Measurements from ENCODE around the gene SKI. TPM values are rescaled to one million over a fixed set of nuclear protein-coding genes. Genes with fewer than 3 reads are reported as not detected.
"Not testable (repeated sequence)": the region's sequence is repeated elsewhere in the genome, so short reads cannot be mapped to it uniquely, and the experiment has no call there.

SKI gene
- total and polyA plus RNA-seq, 9 of the 15 experiments (the other 6 are each of a cell fraction or from before 2014, with no cell fraction given), result 0.10 to 60.5 (median 4.6) TPM

GRCh38 chr1:2295526-2295925, 67.4 kb downstream of the SKI start:
- no peaks in the 10 kb centered on the region for H3K9me3 ChIP-seq (replicated peaks; ENCODE audit: control insufficient read depth, insufficient read depth, low read depth, low read length)
- H2AFZ ChIP-seq (ENCODE audit: low read depth, low read length), result no peak overlapping the region
- intact Hi-C loops (cut with micrococcal nuclease), result no loop called here
- H3K9me1 ChIP-seq (ENCODE audit: control insufficient read depth, insufficient read depth, low read length), result peaks cover 7% of the 10 kb centered on the region
- H3K27me3 ChIP-seq (ENCODE audit: control insufficient read depth in 2 of 2, insufficient read depth in 2 of 2, low read length in 2 of 2), result no peaks in the 10 kb centered on the region
- no peak overlapping the region; the same call in 2 of the 3 replicates for H3K27ac ChIP-seq (ENCODE audit: extremely low read depth, low read depth, low read length)
- H3K4me3 ChIP-seq, result no peak overlapping the region
- 92% methylated on average over 13 of the region's 13 CpGs for WGBS (ENCODE audit: insufficient coverage, low coverage, missing lambda C conversion rate)
- CTCF ChIA-PET (ENCODE audit: low intra/inter-chr PET ratio), result no interaction called here
- H3K4me2 ChIP-seq (ENCODE audit: insufficient read depth, low read length), result no peak overlapping the region
- BruUV-seq (replicated peaks), result no TSS peak
- TF ChIP-seq ZBTB9 (CRISPR knock-in tag; IDR thresholded peaks at IDR 0.05), result 0 out of 2 replicates have a peak, but pooled peaks have one; percentile 38
- TF ChIP-seq TFAP4 (CRISPR knock-in tag; IDR thresholded peaks at IDR 0.05; ENCODE audit: borderline replicate concordance), result no peak
- H4K20me1 ChIP-seq (replicated peaks; ENCODE audit: control insufficient read depth, insufficient read depth, low read length), result peaks cover 42% of the 10 kb centered on the region
- no peak for ATAC-seq
- DNase-seq (ENCODE audit: extremely low read depth in 1 of 4, low spot score in 3 of 4), result no peak
- no peak overlapping the region for H3K9ac ChIP-seq (ENCODE audit: insufficient read depth in 1 of 2, low read depth in 2 of 2, low read length in 2 of 2)
- H3K4me1 ChIP-seq (replicated peaks in 1 of 2; ENCODE audit: control insufficient read depth in 2 of 2, insufficient read depth in 2 of 2, low read length in 2 of 2), result peaks cover under 1 to 81% of the 10 kb centered on the region in 2 experiments
- POLR2A ChIA-PET, result interaction anchor here (0.7 to 0.9 kb wide), 2 partner anchors 10 to 11 kb away, joined by 3 to 5 read pairs; no protein-coding TSS in a partner anchor
- FAIRE-seq, result no peak
- H3K79me2 ChIP-seq (ENCODE audit: control insufficient read depth, insufficient read depth, low read length), result peaks cover 98% of the 10 kb centered on the region
- H3K36me3 ChIP-seq (ENCODE audit: control insufficient read depth, insufficient read depth, low read length), result 0 out of 3 replicates have a peak, but pooled peaks cover 2% of the 10 kb centered on the region
- in situ Hi-C loops (cut with MboI), result loop anchor here (5.0 kb wide), 1 partner anchor 48 kb away; no protein-coding TSS in a partner anchor

GRCh38 chr1:2296211-2296610, 68.1 kb downstream of the SKI start:
- Histone ChIP-seq H3K4me1 (replicated peaks in 1 of 2; ENCODE audit: control insufficient read depth in 2 of 2, insufficient read depth in 2 of 2, low read length in 2 of 2) (peaks cover 0 to 81% of the 10 kb centered on the region in 2 experiments; a peak in 4 of 5 replicates), H3K79me2 (ENCODE audit: control insufficient read depth, insufficient read depth, low read length) (peaks cover 98% of the 10 kb centered on the region), H4K20me1 (replicated peaks; ENCODE audit: control insufficient read depth, insufficient read depth, low read length) (peaks cover 43% of the 10 kb centered on the region)
- H3K9ac ChIP-seq (ENCODE audit: insufficient read depth in 1 of 2, low read depth in 2 of 2, low read length in 2 of 2); intact Hi-C loops (cut with micrococcal nuclease); H3K27me3 ChIP-seq (ENCODE audit: control insufficient read depth in 2 of 2, insufficient read depth in 2 of 2, low read length in 2 of 2); H3K9me1 ChIP-seq (ENCODE audit: control insufficient read depth, insufficient read depth, low read length); H2AFZ ChIP-seq (ENCODE audit: low read depth, low read length); ATAC-seq; DNase-seq (ENCODE audit: extremely low read depth in 1 of 4, low spot score in 3 of 4); H3K9me3 ChIP-seq (replicated peaks; ENCODE audit: control insufficient read depth, insufficient read depth, low read depth, low read length); BruUV-seq (replicated peaks); H3K4me3 ChIP-seq; H3K36me3 ChIP-seq (ENCODE audit: control insufficient read depth, insufficient read depth, low read length); H3K27ac ChIP-seq (ENCODE audit: extremely low read depth, low read depth, low read length); CTCF ChIA-PET (ENCODE audit: low intra/inter-chr PET ratio); H3K4me2 ChIP-seq (ENCODE audit: insufficient read depth, low read length): not testable (repeated sequence)
- in situ Hi-C loops (cut with MboI), result loop anchor here (5.0 kb wide), 1 partner anchor 49 kb away; no protein-coding TSS in a partner anchor
- WGBS (ENCODE audit: insufficient coverage, low coverage, missing lambda C conversion rate), result 77% methylated on average over 9 of the region's 9 CpGs
- POLR2A ChIA-PET, result interaction anchor here (0.7 to 2.4 kb wide), 4 partner anchors 11 to 67 kb away, joined by 3 to 6 read pairs (median 4); no protein-coding TSS in a partner anchor
- peak; percentile 75 for FAIRE-seq

All from K562 (cell line).